MG63 (cell line): Measurements from ENCODE around the gene ITCH. TPM values are rescaled to one million over a fixed set of nuclear protein-coding genes. Genes with fewer than 3 reads are reported as not detected.

Experiments
- DNase-seq: peaks from one replicate; pipeline ENCODE4 v3.0.0-alpha.2; 2020
- H3K27me3 ChIP-seq: fragments of 250-450 bp; sonication (Bioruptor Pico); 2 replicates; pipeline ENCODE4 v1.5.1; 2020; ENCODE audit warnings: mild to moderate bottlenecking, moderate library complexity
- H3K36me3 ChIP-seq: fragments of 250-450 bp; sonication (Bioruptor Pico); 2 replicates; pipeline ENCODE4 v1.5.1; 2020; ENCODE audit warnings: mild to moderate bottlenecking, moderate library complexity
- H3K4me3 ChIP-seq: fragments of 250-450 bp; sonication (Bioruptor Pico); 2 replicates; pipeline ENCODE4 v1.5.1; 2020; ENCODE audit warnings: mild to moderate bottlenecking, moderate library complexity
- H3K9me3 ChIP-seq: fragments of 250-450 bp; sonication (Bioruptor Pico); 2 replicates; pipeline ENCODE4 v1.5.1; 2020; ENCODE audit warnings: mild to moderate bottlenecking, moderate library complexity
- total RNA-seq: library from RNA; depleted of rRNA; stranded (reverse); fragments of >200 nt; shearing (Covaris generic); gene quantifications from 2 replicates; pipeline ENCODE4 v1.2.3, GENCODE V29; 2014; ENCODE audit warnings: low replicate concordance

ITCH gene
- total RNA-seq, 1 experiment from 2014 or later: 26.2 TPM

- H3K27me3 ChIP-seq: no peaks in the 10 kb centered on the region
- no peak overlapping the region for H3K4me3 ChIP-seq
- H3K9me3 ChIP-seq: no peaks in the 10 kb centered on the region
- DNase-seq: peak; percentile 41
- H3K36me3 ChIP-seq: peaks cover 57% of the 10 kb centered on the region
These were observed 160.1 kb downstream of the ITCH start for GRCh38 chr20:34522969-34523871.

- H3K36me3 ChIP-seq: peaks cover 60% of the 10 kb centered on the region
- H3K9me3 ChIP-seq: no peaks in the 10 kb centered on the region
These were observed 161.4 kb downstream of the ITCH start for GRCh38 chr20:34524426-34524825.

GRCh38 chr20:34525342-34525708 is 162.3 kb downstream of the ITCH start:
- no peak for DNase-seq
- no peaks in the 10 kb centered on the region for H3K9me3 ChIP-seq

More at GRCh38 chr20:34524426-34524825, 161.4 kb downstream of the ITCH start:
- H3K27me3 ChIP-seq: no peaks in the 10 kb centered on the region
- H3K4me3 ChIP-seq: no peak overlapping the region
- DNase-seq: no peak

GRCh38 chr20:34525709-34526416 is 162.8 kb downstream of the ITCH start:
- Histone ChIP-seq H3K27me3 (no peaks in the 10 kb centered on the region), H3K4me3 (no peak overlapping the region), H3K9me3 (no peaks in the 10 kb centered on the region), H3K36me3 (peaks cover 61% of the 10 kb centered on the region)
- peak; percentile 100 for DNase-seq

More at GRCh38 chr20:34525342-34525708, 162.3 kb downstream of the ITCH start:
- H3K4me3 ChIP-seq: no peak overlapping the region
- H3K36me3 ChIP-seq: peaks cover 60% of the 10 kb centered on the region
- no peaks in the 10 kb centered on the region for H3K27me3 ChIP-seq

GRCh38 chr20:34526466-34526865 is 163.4 kb downstream of the ITCH start:
- DNase-seq: no peak
- Histone ChIP-seq H3K27me3 (no peaks in the 10 kb centered on the region), H3K36me3 (peaks cover 67% of the 10 kb centered on the region), H3K4me3 (no peak overlapping the region), H3K9me3 (no peaks in the 10 kb centered on the region)

- H3K36me3 ChIP-seq: peaks cover 71% of the 10 kb centered on the region
These were observed 163.9 kb downstream of the ITCH start for GRCh38 chr20:34527016-34527415.

GRCh38 chr20:34528921-34529297 is 165.8 kb downstream of the ITCH start:
- peaks cover 78% of the 10 kb centered on the region for H3K36me3 ChIP-seq
- DNase-seq: peak; percentile 44
- H3K4me3 ChIP-seq: no peak overlapping the region
- H3K27me3 ChIP-seq: no peaks in the 10 kb centered on the region
- H3K9me3 ChIP-seq: no peaks in the 10 kb centered on the region

More at GRCh38 chr20:34527016-34527415, 163.9 kb downstream of the ITCH start:
- no peak for DNase-seq
- H3K4me3 ChIP-seq: no peak overlapping the region
- H3K27me3 ChIP-seq: no peaks in the 10 kb centered on the region
- H3K9me3 ChIP-seq: no peaks in the 10 kb centered on the region

- Histone ChIP-seq H3K9me3 (no peaks in the 10 kb centered on the region), H3K4me3 (no peak overlapping the region), H3K27me3 (no peaks in the 10 kb centered on the region), H3K36me3 (peaks cover 86% of the 10 kb centered on the region)
- no peak for DNase-seq
These were observed 166.7 kb downstream of the ITCH start for GRCh38 chr20:34529742-34530141.

- Histone ChIP-seq H3K9me3 (no peaks in the 10 kb centered on the region), H3K36me3 (peaks cover 87% of the 10 kb centered on the region), H3K4me3 (no peak overlapping the region), H3K27me3 (no peaks in the 10 kb centered on the region)
- DNase-seq: no peak
These were observed 167.3 kb downstream of the ITCH start for GRCh38 chr20:34530342-34530741.

- H3K36me3 ChIP-seq: peaks cover 95% of the 10 kb centered on the region
- DNase-seq: no peak
- no peaks in the 10 kb centered on the region for H3K9me3 ChIP-seq
- no peaks in the 10 kb centered on the region for H3K27me3 ChIP-seq
- H3K4me3 ChIP-seq: no peak overlapping the region
These were observed 168.7 kb downstream of the ITCH start for GRCh38 chr20:34531608-34532265.

GRCh38 chr20:34532320-34532719 is 169.2 kb downstream of the ITCH start:
- Histone ChIP-seq H3K36me3 (peaks cover 95% of the 10 kb centered on the region), H3K27me3 (no peaks in the 10 kb centered on the region), H3K9me3 (no peaks in the 10 kb centered on the region), H3K4me3 (no peak overlapping the region)
- no peak for DNase-seq

- Histone ChIP-seq H3K36me3 (peaks cover 93% of the 10 kb centered on the region), H3K4me3 (no peak overlapping the region), H3K9me3 (no peaks in the 10 kb centered on the region), H3K27me3 (no peaks in the 10 kb centered on the region)
- DNase-seq: no peak
These were observed 169.7 kb downstream of the ITCH start for GRCh38 chr20:34532756-34533155.

- no peak for DNase-seq
These were observed 171.5 kb downstream of the ITCH start for GRCh38 chr20:34534391-34535165.

GRCh38 chr20:34535301-34535840 is 172.3 kb downstream of the ITCH start:
- no peaks in the 10 kb centered on the region for H3K9me3 ChIP-seq
- DNase-seq: no peak
- peaks cover 88% of the 10 kb centered on the region for H3K36me3 ChIP-seq
- no peaks in the 10 kb centered on the region for H3K27me3 ChIP-seq
- H3K4me3 ChIP-seq: no peak overlapping the region

More at GRCh38 chr20:34534391-34535165, 171.5 kb downstream of the ITCH start:
- H3K36me3 ChIP-seq: peaks cover 88% of the 10 kb centered on the region
- no peak overlapping the region for H3K4me3 ChIP-seq
- no peaks in the 10 kb centered on the region for H3K27me3 ChIP-seq
- H3K9me3 ChIP-seq: no peaks in the 10 kb centered on the region

- Histone ChIP-seq H3K27me3 (no peaks in the 10 kb centered on the region), H3K4me3 (no peak overlapping the region), H3K36me3 (peaks cover 88% of the 10 kb centered on the region), H3K9me3 (no peaks in the 10 kb centered on the region)
- DNase-seq: no peak
These were observed 172.8 kb downstream of the ITCH start for GRCh38 chr20:34535857-34536256.

GRCh38 chr20:34536798-34537394 is 173.8 kb downstream of the ITCH start:
- H3K4me3 ChIP-seq: no peak overlapping the region
- no peaks in the 10 kb centered on the region for H3K27me3 ChIP-seq
- DNase-seq: no peak
- peaks cover 88% of the 10 kb centered on the region for H3K36me3 ChIP-seq
- no peaks in the 10 kb centered on the region for H3K9me3 ChIP-seq
